ENCODE measurements around the gene FAHD2A. TPM values are rescaled to one million over a fixed set of nuclear protein-coding genes. Genes with fewer than 3 reads are reported as not detected.
"Not testable (repeated sequence)": the region's sequence is repeated elsewhere in the genome, so short reads cannot be mapped to it uniquely, and the experiment has no call there.

FAHD2A gene
- polyA plus RNA-seq, 1 donor from 2014 or later, result 11.9 TPM

DNA sequence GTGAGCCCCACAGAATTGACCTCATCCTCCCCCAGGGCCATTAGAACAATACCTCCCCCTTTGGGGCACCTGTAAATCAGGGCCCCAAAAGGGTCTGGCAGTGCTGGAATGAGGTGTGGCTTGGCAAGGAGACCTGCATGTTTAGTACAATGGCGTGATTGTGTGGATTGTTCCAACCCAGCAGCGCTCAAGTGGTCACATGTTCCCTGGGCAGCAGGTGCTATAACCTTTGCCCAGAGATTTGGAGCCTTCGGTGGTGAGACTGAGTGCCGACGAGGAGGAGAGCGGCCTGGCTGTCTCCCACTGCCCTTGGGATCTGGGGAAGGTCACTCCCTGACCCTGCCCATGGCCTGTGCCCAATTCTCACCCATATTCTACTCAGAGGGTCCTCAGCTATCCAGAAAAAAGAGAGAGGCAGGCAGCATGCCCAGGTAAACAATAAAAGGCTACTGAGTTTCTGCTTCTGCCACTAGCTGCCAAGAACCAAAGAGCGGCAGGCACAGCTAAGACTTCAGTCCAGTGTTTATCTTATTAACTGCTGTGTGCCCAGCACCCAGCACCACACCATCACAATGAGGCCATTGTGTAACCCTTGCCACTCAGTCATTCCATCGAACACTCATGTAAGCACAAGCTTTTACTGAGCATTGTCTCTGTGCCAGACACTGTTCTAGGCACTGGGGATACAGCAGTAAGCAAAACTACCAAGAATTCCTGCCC, 27.4 kb downstream of the FAHD2A start:
- not testable (repeated sequence) for H3K4me3 Mint-ChIP-seq, H3K27ac Mint-ChIP-seq, H3K4me1 Mint-ChIP-seq, H3K27me3 Mint-ChIP-seq, H3K9me3 Mint-ChIP-seq, H3K36me3 Mint-ChIP-seq

DNA sequence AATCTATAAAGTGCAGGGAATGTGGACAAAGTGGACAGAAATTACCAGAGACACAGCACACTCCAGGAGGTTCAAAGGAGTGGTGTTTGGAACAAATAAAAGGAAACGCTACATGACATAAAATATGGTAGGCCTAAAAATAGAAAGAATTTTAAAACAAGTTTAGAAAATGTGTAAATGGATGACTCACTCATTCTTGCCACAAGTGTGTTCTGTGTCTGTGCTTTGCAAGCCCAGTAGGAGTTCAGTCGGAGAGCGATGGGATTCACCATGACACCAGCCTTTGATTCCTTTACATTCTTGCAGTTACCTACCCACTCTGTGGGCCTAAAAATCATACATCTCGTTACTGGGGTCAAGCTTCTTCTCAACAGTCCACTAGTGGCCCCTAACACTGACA, 30.9 kb downstream of the FAHD2A start:
- not testable (repeated sequence) for H3K9me3 Mint-ChIP-seq, H3K4me3 Mint-ChIP-seq, H3K36me3 Mint-ChIP-seq, H3K27ac Mint-ChIP-seq, H3K4me1 Mint-ChIP-seq, H3K27me3 Mint-ChIP-seq

DNA sequence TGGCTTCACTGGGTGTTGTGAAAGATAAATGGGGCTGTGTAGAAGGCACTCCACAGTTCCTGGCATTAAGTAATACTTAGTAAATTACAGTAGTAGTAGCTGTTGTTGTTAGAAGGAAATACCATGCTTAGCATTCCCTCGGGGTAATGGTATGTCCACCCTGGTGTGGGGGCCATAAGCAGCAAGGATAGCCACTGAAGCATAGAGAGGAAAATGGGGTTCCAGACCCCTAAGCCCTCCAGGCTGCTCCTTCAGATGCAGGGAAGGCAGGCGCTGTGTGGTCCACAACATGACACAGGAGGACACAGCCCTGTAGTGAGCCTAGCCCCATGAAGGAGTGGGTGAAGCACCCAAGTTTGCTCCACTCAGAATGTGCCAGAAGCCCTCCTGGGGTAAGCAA, 31.5 kb downstream of the FAHD2A start:
- not testable (repeated sequence) for H3K4me1 Mint-ChIP-seq, H3K9me3 Mint-ChIP-seq, H3K27me3 Mint-ChIP-seq, H3K4me3 Mint-ChIP-seq, H3K27ac Mint-ChIP-seq, H3K36me3 Mint-ChIP-seq

DNA sequence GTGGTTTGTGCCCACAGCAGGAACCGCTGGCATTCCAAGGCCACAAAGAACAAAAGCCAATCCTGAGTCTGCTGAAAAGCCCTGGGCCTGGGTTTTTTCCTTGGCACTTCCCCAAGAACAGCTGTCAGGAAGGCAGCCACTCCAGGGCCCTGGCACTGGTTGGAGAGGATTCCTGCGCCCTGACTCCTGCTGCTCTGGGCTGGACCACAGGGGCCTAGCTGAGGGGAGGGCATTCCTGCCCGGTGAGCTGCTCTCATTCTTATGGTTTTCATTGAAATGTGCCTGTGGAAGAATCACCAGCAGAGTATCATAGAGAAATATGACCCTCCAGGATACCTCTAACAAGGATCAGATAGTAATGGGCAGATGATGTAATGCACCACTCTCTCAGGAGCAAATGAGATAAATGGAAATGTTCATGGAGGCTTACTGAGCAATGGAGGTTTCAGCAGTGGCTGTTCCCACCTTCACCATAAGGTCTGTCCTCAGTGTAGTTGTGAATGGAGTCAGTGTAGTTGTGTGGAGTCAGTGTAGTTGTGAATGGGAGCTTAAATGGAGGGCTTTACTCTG, 32.1 kb downstream of the FAHD2A start:
- not testable (repeated sequence) for H3K4me3 Mint-ChIP-seq, H3K27ac Mint-ChIP-seq, H3K36me3 Mint-ChIP-seq

GRCh38 chr2:95435162-95435871, 32.8 kb downstream of the FAHD2A start:
- H3K27ac Mint-ChIP-seq, H3K27me3 Mint-ChIP-seq, H3K4me1 Mint-ChIP-seq, H3K36me3 Mint-ChIP-seq, H3K4me3 Mint-ChIP-seq, H3K9me3 Mint-ChIP-seq: not testable (repeated sequence)

More for the DNA sequence above, 32.1 kb downstream of the FAHD2A start:
- not testable (repeated sequence) for H3K4me1 Mint-ChIP-seq, H3K27me3 Mint-ChIP-seq, H3K9me3 Mint-ChIP-seq

GRCh38 chr2:95435872-95436209, 33.3 kb downstream of the FAHD2A start:
- not testable (repeated sequence) for H3K4me1 Mint-ChIP-seq, H3K27ac Mint-ChIP-seq, H3K4me3 Mint-ChIP-seq, H3K9me3 Mint-ChIP-seq, H3K27me3 Mint-ChIP-seq, H3K36me3 Mint-ChIP-seq

GRCh38 chr2:95442474-95443099, 40.1 kb downstream of the FAHD2A start:
- not testable (repeated sequence) for H3K4me1 Mint-ChIP-seq, H3K9me3 Mint-ChIP-seq, H3K36me3 Mint-ChIP-seq, H3K4me3 Mint-ChIP-seq, H3K27ac Mint-ChIP-seq, H3K27me3 Mint-ChIP-seq

- H3K36me3 Mint-ChIP-seq, H3K27me3 Mint-ChIP-seq, H3K27ac Mint-ChIP-seq: not testable (repeated sequence)
These were observed 42.8 kb downstream of the FAHD2A start for GRCh38 chr2:95445317-95445716.

GRCh38 chr2:95463292-95463691, 60.8 kb downstream of the FAHD2A start:
- H3K27ac Mint-ChIP-seq, H3K4me3 Mint-ChIP-seq, H3K4me1 Mint-ChIP-seq, H3K9me3 Mint-ChIP-seq, H3K36me3 Mint-ChIP-seq, H3K27me3 Mint-ChIP-seq: not testable (repeated sequence)

More at GRCh38 chr2:95445317-95445716, 42.8 kb downstream of the FAHD2A start:
- H3K9me3 Mint-ChIP-seq, H3K4me1 Mint-ChIP-seq, H3K4me3 Mint-ChIP-seq: not testable (repeated sequence)

Other genes starting within 250 kb of the FAHD2A start
- 3.7 TPM for gene ZNF514, start 242.9 kb upstream of the FAHD2A start, polyA plus RNA-seq
- gene ZNF2, start 236.9 kb upstream of the FAHD2A start, polyA plus RNA-seq, result 3.8 TPM
- gene ZNF892, start 195.2 kb upstream of the FAHD2A start, polyA plus RNA-seq, result 0.53 TPM
- not detected for gene PROM2, start 128.3 kb upstream of the FAHD2A start, polyA plus RNA-seq
- gene KCNIP3, start 105.4 kb upstream of the FAHD2A start, polyA plus RNA-seq, result not detected
- gene TRIM43B, start 82.0 kb downstream of the FAHD2A start, polyA plus RNA-seq, result not detected
- gene TRIM43, start 189.3 kb downstream of the FAHD2A start, polyA plus RNA-seq, result not detected